H1 (cell line): ENCODE measurements around the gene TRMT10B. TPM values are rescaled to one million over a fixed set of nuclear protein-coding genes. Genes with fewer than 3 reads are reported as not detected.

Experiments
- CTCF ChIA-PET: fragments of 300-600 bp; sonication (Branson Sonifier 250); formaldehyde crosslinking; loops from one replicate; lab custom pipeline; 2021; ENCODE audit not compliant: partially characterized antibody; lab: Charles Lee
- POLR2A ChIA-PET: fragments of 300-600 bp; sonication (Branson Sonifier 250); formaldehyde crosslinking; loops from one replicate; lab custom pipeline; 2021; ENCODE audit warnings: inconsistent platforms; ENCODE audit not compliant: partially characterized antibody; lab: Charles Lee
- DNase-seq, 2 experiments: peaks; one replicate each; pipeline versions ENCODE4 v3.0.0 to v3.0.0-alpha.2; 2010 to 2022; ENCODE audit warnings: low spot score in 2 of 2, low read depth in 1 of 2, mixed read lengths in 1 of 2
- FAIRE-seq: peaks from 2 replicates; lab custom pipeline; 2011; peaks lifted over from hg19 to GRCh38; lab: Jason Lieb, UNC
- H2AFZ ChIP-seq: 2 replicates; pipeline ENCODE4 v1.8.1; 2012; ENCODE audit warnings: low read length, inconsistent platforms
- H2AK5ac ChIP-seq: 2 replicates; pipeline ENCODE4 v1.6.1; 2013; ENCODE audit warnings: low read depth, low read length
- H2BK120ac ChIP-seq: replicated peaks from 2 replicates; pipeline ENCODE3; 2013; ENCODE audit warnings: low read depth, low read length, inconsistent platforms
- H2BK12ac ChIP-seq: 2 replicates; pipeline ENCODE4 v1.6.1; 2013; ENCODE audit warnings: low read depth, low read length
- H2BK15ac ChIP-seq: 2 replicates; pipeline ENCODE4 v1.6.1; 2013; ENCODE audit warnings: low read length
- H2BK20ac ChIP-seq: 2 replicates; pipeline ENCODE4 v1.6.1; 2013; ENCODE audit warnings: low read length
- H2BK5ac ChIP-seq: 2 replicates; pipeline ENCODE4 v1.6.1; 2013; ENCODE audit warnings: low read depth, low read length
- H3K14ac ChIP-seq: 2 replicates; pipeline ENCODE4 v1.6.1; 2013; ENCODE audit warnings: inconsistent platforms; ENCODE audit not compliant: insufficient read length
- H3K18ac ChIP-seq: 2 replicates; pipeline ENCODE4 v1.6.1; 2013; ENCODE audit warnings: low read length; ENCODE audit errors: extremely low read depth
- H3K23ac ChIP-seq: 2 replicates; pipeline ENCODE4 v1.6.1; 2013; ENCODE audit warnings: inconsistent platforms; ENCODE audit not compliant: insufficient read length
- H3K23me2 ChIP-seq: 2 replicates; pipeline ENCODE4 v1.6.1; 2013; ENCODE audit warnings: low read depth, low read length
- H3K27ac ChIP-seq: 2 replicates; pipeline ENCODE4 v1.6.1; 2011; ENCODE audit warnings: low read depth, low read length, inconsistent platforms
- H3K27me3 ChIP-seq, 4 experiments: replicated peaks in 1 of 4; 1 replicate in 1 of 4; 2 replicates in 3 of 4; pipeline versions ENCODE4 v1.6.1 to v1.8.1; 2011 to 2013; ENCODE audit warnings: low read length in 3 of 4, mild to moderate bottlenecking in 3 of 4, inconsistent platforms in 2 of 4, mixed read lengths in 2 of 4, moderate library complexity in 1 of 4; ENCODE audit not compliant: control insufficient read depth in 3 of 4, insufficient read depth in 3 of 4; ENCODE audit errors: extremely low read depth in 1 of 4
- H3K36me3 ChIP-seq, 4 experiments: 2 replicates each; pipeline versions ENCODE4 v1.6.1 to v1.8.1; 2011 to 2013; ENCODE audit warnings: mild to moderate bottlenecking in 4 of 4, low read length in 3 of 4, moderate library complexity in 2 of 4, control low read depth in 1 of 4, inconsistent platforms in 1 of 4; ENCODE audit not compliant: insufficient read depth in 4 of 4, control insufficient read depth in 2 of 4
- H3K4ac ChIP-seq: replicated peaks from 2 replicates; pipeline ENCODE3; 2013; ENCODE audit warnings: low read length, low read depth, mixed read lengths, inconsistent platforms; ENCODE audit not compliant: insufficient read length
- H3K4me1 ChIP-seq, 4 experiments: replicated peaks in 1 of 4; 1 replicate in 1 of 4; 2 replicates in 3 of 4; pipeline versions ENCODE4 v1.6.1 to v1.8.1; 2011 to 2013; ENCODE audit warnings: low read length in 3 of 4, inconsistent platforms in 2 of 4, mixed read lengths in 1 of 4; ENCODE audit not compliant: insufficient read depth in 4 of 4, control insufficient read depth in 3 of 4
- H3K4me2 ChIP-seq, 2 experiments: 2 replicates each; pipeline versions ENCODE4 v1.6.1 to v1.8.1; 2011 to 2013; ENCODE audit warnings: low read depth in 2 of 2, low read length in 2 of 2, control low read depth in 1 of 2, inconsistent platforms in 1 of 2, mild to moderate bottlenecking in 1 of 2; ENCODE audit not compliant: insufficient read depth in 1 of 2
- H3K4me3 ChIP-seq, 4 experiments: fragments of 200-600, 300-600 bp in 1 of 4; sonication (generic), shearing (Covaris generic), sonication (Bioruptor Twin) in 1 of 4; 2 replicates each; pipeline versions ENCODE4 v1.5.1 to v1.8.1; 2011 to 2016; ENCODE audit warnings: low read length in 4 of 4, low read depth in 3 of 4, control low read depth in 2 of 4, inconsistent platforms in 2 of 4, mild to moderate bottlenecking in 2 of 4, mixed read lengths in 1 of 4, moderate library complexity in 1 of 4; ENCODE audit not compliant: insufficient read depth in 2 of 4; ENCODE audit errors: extremely low read depth in 1 of 4
- H3K56ac ChIP-seq: replicated peaks from 2 replicates; pipeline ENCODE3; 2013; ENCODE audit warnings: low read depth, mild to moderate bottlenecking, mixed read lengths, low read length, inconsistent platforms; ENCODE audit not compliant: insufficient read length
- H3K79me1 ChIP-seq: 2 replicates; pipeline ENCODE4 v1.6.1; 2013; ENCODE audit warnings: low read depth, low read length, control low read depth
- H3K79me2 ChIP-seq, 2 experiments: 2 replicates each; pipeline versions ENCODE4 v1.6.1 to v1.8.1; 2012 to 2013; ENCODE audit warnings: low read length in 2 of 2, mild to moderate bottlenecking in 2 of 2, inconsistent platforms in 1 of 2; ENCODE audit not compliant: insufficient read depth in 2 of 2, control insufficient read depth in 1 of 2
- H3K9ac ChIP-seq, 4 experiments: replicated peaks in 1 of 4; 1 replicate in 1 of 4; 2 replicates in 3 of 4; pipeline versions ENCODE4 v1.6.1 to v1.8.1; 2011 to 2013; ENCODE audit warnings: low read depth in 3 of 4, low read length in 3 of 4, control low read depth in 2 of 4, mild to moderate bottlenecking in 2 of 4, moderate library complexity in 2 of 4, inconsistent platforms in 1 of 4; ENCODE audit errors: extremely low read depth in 1 of 4
- H3K9me3 ChIP-seq, 2 experiments: 2 replicates each; pipeline versions ENCODE4 v1.6.1 to v1.8.1; 2012 to 2013; ENCODE audit warnings: mild to moderate bottlenecking in 2 of 2, moderate library complexity in 2 of 2, control low read depth in 1 of 2, inconsistent platforms in 1 of 2, low read depth in 1 of 2, low read length in 1 of 2, mixed read lengths in 1 of 2; ENCODE audit not compliant: insufficient read depth in 2 of 2
- H4K20me1 ChIP-seq, 2 experiments: replicated peaks in 1 of 2; 2 replicates each; pipeline versions ENCODE3 to v1.8.1; 2011 to 2013; ENCODE audit warnings: inconsistent platforms in 2 of 2, low read length in 2 of 2, mild to moderate bottlenecking in 1 of 2; ENCODE audit not compliant: insufficient read depth in 2 of 2, control insufficient read depth in 1 of 2
- H4K5ac ChIP-seq: 2 replicates; pipeline ENCODE4 v1.6.1; 2013; ENCODE audit warnings: low read length, low read depth, mixed read lengths, inconsistent platforms; ENCODE audit not compliant: insufficient read length
- H4K8ac ChIP-seq: 2 replicates; pipeline ENCODE4 v1.8.0; 2013; ENCODE audit warnings: mild to moderate bottlenecking, moderate library complexity, low read length, inconsistent platforms; ENCODE audit not compliant: insufficient read depth; ENCODE audit errors: extremely low read depth
- H4K91ac ChIP-seq: replicated peaks from 2 replicates; pipeline ENCODE3; 2013; ENCODE audit warnings: low read length, mixed read lengths, inconsistent platforms; ENCODE audit not compliant: insufficient read length
- ATF2 ChIP-seq: IDR thresholded peaks from 2 replicates; pipeline ENCODE4 v1.6.1; 2012; ENCODE audit warnings: low read length, inconsistent platforms
- BRCA1 ChIP-seq: IDR thresholded peaks from 2 replicates; pipeline ENCODE4 v1.6.1; 2012; ENCODE audit warnings: low read depth, low read length, improper control_type of control experiment
- CBX8 ChIP-seq: fragments of 300-800, 300-1000 bp; sonication (generic); IDR thresholded peaks from 2 replicates; pipeline ENCODE4 v1.7.1; 2016; ENCODE audit warnings: low read depth, low read length, borderline replicate concordance
- CEBPB ChIP-seq: IDR thresholded peaks from 2 replicates; pipeline ENCODE4 v1.6.1; 2012; ENCODE audit warnings: low read depth, low read length
- HDAC6 ChIP-seq: IDR thresholded peaks from one replicate; pipeline ENCODE4 v1.7.1; 2012; ENCODE audit warnings: low read depth, mild to moderate bottlenecking, inconsistent platforms, low read length, moderate library complexity
- POU5F1 ChIP-seq: IDR thresholded peaks from 2 replicates; pipeline ENCODE4 v1.6.1; 2011; ENCODE audit warnings: low read depth, mild to moderate bottlenecking, low read length, moderate library complexity
- RNF2 ChIP-seq: fragments of 200-900, 300-1000 bp; sonication (generic); IDR thresholded peaks from 2 replicates; pipeline ENCODE4 v1.7.1; 2016; ENCODE audit warnings: borderline replicate concordance, low read depth, mild to moderate bottlenecking, antibody characterized with exemption, low read length; ENCODE audit not compliant: poor library complexity, severe bottlenecking; ENCODE audit errors: missing control alignments
- RXRA ChIP-seq: IDR thresholded peaks from 2 replicates; pipeline ENCODE4 v1.6.1; 2011; ENCODE audit warnings: low read depth, mild to moderate bottlenecking, low read length, moderate library complexity; ENCODE audit not compliant: insufficient read depth
- SIX5 ChIP-seq: IDR thresholded peaks from 2 replicates; pipeline ENCODE4 v1.6.1; 2011; ENCODE audit warnings: mild to moderate bottlenecking, low read depth, low read length
- SP2 ChIP-seq: IDR thresholded peaks from 2 replicates; pipeline ENCODE4 v1.6.1; 2012; ENCODE audit warnings: mild to moderate bottlenecking, low read length, inconsistent platforms
- WGBS, 2 experiments: shearing (Covaris generic) in 1 of 2; methylation state at CpG; one replicate each; pipeline versions ENCODE4 v1.1.6 to v1.1.7; 2013 to 2015; ENCODE audit warnings: low lambda C conversion rate in 2 of 2, mixed read lengths in 2 of 2, inconsistent platforms in 1 of 2, low coverage in 1 of 2, missing lambda C conversion rate in 1 of 2; ENCODE audit not compliant: insufficient replicate concordance in 2 of 2, insufficient coverage in 1 of 2, insufficient read length in 1 of 2; ENCODE audit errors: extremely low coverage in 1 of 2, missing lambda C conversion rate in 1 of 2; 5-methylcytosine and 5-hydroxymethylcytosine counted together
- polyA plus RNA-seq, 7 experiments: library from polyadenylated mRNA; depleted of rRNA in 3 of 7; stranded (reverse) in 5 of 7; unstranded in 2 of 7; fragments of >200 nt in 5 of 7; fragments of 200-250 nt in 2 of 7; gene quantifications; 1 replicate in 5 of 7; 2 replicates in 1 of 7; 4 replicates in 1 of 7; pipeline versions ENCODE4 v1.2.1 to v1.2.3, GENCODE V29; 2011 to 2013; ENCODE audit warnings: missing spikeins in 2 of 7, mixed read lengths in 2 of 7
- total RNA-seq: library from RNA; stranded (reverse); fragmentation: NEBNext Ultra II Directional; extraction: Animal tissue kit (Norgen Biotek cat#: 25700); gene quantifications from 2 replicates; pipeline ENCODE4 v1.2.1, GENCODE V29; 2021

The TRMT10B gene
- total and polyA plus RNA-seq, 2 of the 8 experiments (the other 6 are each of a cell fraction or from before 2014, with no cell fraction given): 2.4 to 4.5 TPM

GRCh38 chr9:37745970-37746369, 7.6 kb upstream of the TRMT10B start:
- H4K20me1 ChIP-seq: no peaks in the 10 kb centered on the region
- no peak overlapping the region for H2AFZ ChIP-seq
- TF ChIP-seq ATF2 (no peak), CBX8 (no peak), RNF2 (no peak), SP2 (no peak), SIX5 (no peak), HDAC6 (no peak), POU5F1 (no peak), RXRA (no peak), BRCA1 (no peak), CEBPB (no peak)
- TF ChIP-seq, all 59 proteins: peak for 0
- no peak overlapping the region for H3K56ac ChIP-seq
- H3K27me3 ChIP-seq: no peaks in the 10 kb centered on the region
- peak overlapping the region; percentile 12; the same call in 1 of the 2 replicates for H4K8ac ChIP-seq
- no peak overlapping the region for H2BK120ac ChIP-seq
- H3K14ac ChIP-seq: no peak overlapping the region
- no peak overlapping the region for H3K23ac ChIP-seq
- no peak overlapping the region for H3K9ac ChIP-seq
- no peaks in the 10 kb centered on the region for H3K79me1 ChIP-seq
- H3K4me2 ChIP-seq: no peak overlapping the region
- H3K9me3 ChIP-seq: no peaks in the 10 kb centered on the region
- no peak overlapping the region for H4K91ac ChIP-seq
- H3K36me3 ChIP-seq: no peaks in the 10 kb centered on the region
- no peaks in the 10 kb centered on the region for H3K4me1 ChIP-seq
- DNase-seq: no peak
- no peak overlapping the region for H2BK12ac ChIP-seq
- H2BK5ac ChIP-seq: no peak overlapping the region
- H2AK5ac ChIP-seq: no peak overlapping the region
- FAIRE-seq: no peak
- H2BK15ac ChIP-seq: no peak overlapping the region
- 85% methylated on average over 8 of the region's 8 CpGs; no CpG with 5 or more reads in 1 of the 2 experiments for WGBS, 2 experiments
- ChIA-PET CTCF (interaction anchor here (0.6 to 1.2 kb wide), 5 partner anchors 13 to 86 kb away, joined by 3 read pairs; no protein-coding TSS in a partner anchor), POLR2A (no interaction called here)
- no peak overlapping the region for H3K4me3 ChIP-seq
- H3K79me2 ChIP-seq: no peaks in the 10 kb centered on the region
- H3K23me2 ChIP-seq: no peaks in the 10 kb centered on the region
- no peak overlapping the region for H3K27ac ChIP-seq
- no peak overlapping the region for H4K5ac ChIP-seq
- no peak overlapping the region for H3K4ac ChIP-seq
- no peak overlapping the region for H2BK20ac ChIP-seq
- H3K18ac ChIP-seq: no peak overlapping the region
